ENCODE data around the gene C12orf60. TPM values are rescaled to one million over a fixed set of nuclear protein-coding genes. Genes with fewer than 3 reads are reported as not detected.

The C12orf60 gene
- polyA plus RNA-seq, 1 experiment, result 0.71 TPM

DNA sequence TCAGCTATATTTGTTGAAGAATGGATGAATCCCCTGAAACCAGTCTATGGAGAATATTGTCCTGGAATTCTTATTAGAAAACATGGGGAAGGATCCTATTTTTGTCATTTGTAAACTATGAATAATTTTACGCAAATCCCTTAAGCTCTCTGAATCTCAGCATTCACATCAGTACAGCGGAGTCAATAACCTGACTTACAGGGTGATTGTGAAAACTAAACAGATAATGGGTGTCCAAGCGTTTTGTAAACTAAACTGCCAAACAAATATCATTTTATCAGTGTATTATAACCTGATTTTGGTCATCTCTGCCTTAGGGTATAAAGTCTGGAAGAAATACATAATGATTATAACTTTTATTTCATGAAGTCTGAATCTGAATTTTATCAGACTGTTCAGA, 29.9 kb downstream of the C12orf60 start:
- Histone ChIP-seq H3K36me3 (ENCODE audit: control insufficient read depth, insufficient read depth, low read length) (no peaks in the 10 kb centered on the region), H3K27me3 (ENCODE audit: control insufficient read depth, insufficient read depth, low read length) (no peaks in the 10 kb centered on the region), H3K4me3 (ENCODE audit: low read depth, low read length) (no peak overlapping the region)
- TF ChIP-seq, protein P1, sequence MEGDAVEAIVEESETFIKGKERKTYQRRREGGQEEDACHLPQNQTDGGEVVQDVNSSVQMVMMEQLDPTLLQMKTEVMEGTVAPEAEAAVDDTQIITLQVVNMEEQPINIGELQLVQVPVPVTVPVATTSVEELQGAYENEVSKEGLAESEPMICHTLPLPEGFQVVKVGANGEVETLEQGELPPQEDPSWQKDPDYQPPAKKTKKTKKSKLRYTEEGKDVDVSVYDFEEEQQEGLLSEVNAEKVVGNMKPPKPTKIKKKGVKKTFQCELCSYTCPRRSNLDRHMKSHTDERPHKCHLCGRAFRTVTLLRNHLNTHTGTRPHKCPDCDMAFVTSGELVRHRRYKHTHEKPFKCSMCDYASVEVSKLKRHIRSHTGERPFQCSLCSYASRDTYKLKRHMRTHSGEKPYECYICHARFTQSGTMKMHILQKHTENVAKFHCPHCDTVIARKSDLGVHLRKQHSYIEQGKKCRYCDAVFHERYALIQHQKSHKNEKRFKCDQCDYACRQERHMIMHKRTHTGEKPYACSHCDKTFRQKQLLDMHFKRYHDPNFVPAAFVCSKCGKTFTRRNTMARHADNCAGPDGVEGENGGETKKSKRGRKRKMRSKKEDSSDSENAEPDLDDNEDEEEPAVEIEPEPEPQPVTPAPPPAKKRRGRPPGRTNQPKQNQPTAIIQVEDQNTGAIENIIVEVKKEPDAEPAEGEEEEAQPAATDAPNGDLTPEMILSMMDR (IDR thresholded peaks at IDR 0.05; ENCODE audit: insufficient read depth, low read depth, low read length), result no peak
- DNase-seq (ENCODE audit: low read depth), result no peak
- CTCF ChIA-PET, result interaction anchor here (1.2 to 2.3 kb wide), 2 partner anchors 22 to 63 kb away, joined by 4 to 7 read pairs; no protein-coding TSS in a partner anchor
- POLR2A ChIA-PET, result no interaction called here

DNA sequence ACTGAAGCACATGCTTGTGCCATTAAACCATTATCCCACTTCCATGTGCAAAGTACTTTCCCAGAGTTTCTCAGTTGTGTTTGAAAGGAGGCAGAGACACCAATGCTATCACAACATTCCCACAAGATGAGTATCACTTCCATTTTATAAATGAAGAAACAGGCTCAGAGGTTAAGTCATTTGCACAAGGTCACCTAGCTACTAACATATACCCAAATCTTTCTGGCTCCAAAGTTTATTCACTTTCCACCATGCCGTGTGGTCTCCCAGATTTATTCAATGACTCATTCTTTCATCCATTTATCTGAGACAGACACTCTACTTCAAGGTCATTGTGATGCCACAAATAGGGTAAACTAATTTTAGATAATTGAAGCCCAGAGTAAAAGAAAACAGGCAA, 30.5 kb downstream of the C12orf60 start:
- Histone ChIP-seq H3K36me3 (ENCODE audit: control insufficient read depth, insufficient read depth, low read length) (no peaks in the 10 kb centered on the region), H3K4me3 (ENCODE audit: low read depth, low read length) (no peak overlapping the region), H3K27me3 (ENCODE audit: control insufficient read depth, insufficient read depth, low read length) (no peaks in the 10 kb centered on the region)
- CTCF ChIA-PET, result interaction anchor here (1.1 to 1.3 kb wide), 2 partner anchors 23 to 32 kb away, joined by 3 read pairs; no protein-coding TSS in a partner anchor
- no peak for DNase-seq (ENCODE audit: low read depth)
- TF ChIP-seq, protein P1 (IDR thresholded peaks at IDR 0.05; ENCODE audit: insufficient read depth, low read depth, low read length), result no peak
- POLR2A ChIA-PET, result no interaction called here

DNA sequence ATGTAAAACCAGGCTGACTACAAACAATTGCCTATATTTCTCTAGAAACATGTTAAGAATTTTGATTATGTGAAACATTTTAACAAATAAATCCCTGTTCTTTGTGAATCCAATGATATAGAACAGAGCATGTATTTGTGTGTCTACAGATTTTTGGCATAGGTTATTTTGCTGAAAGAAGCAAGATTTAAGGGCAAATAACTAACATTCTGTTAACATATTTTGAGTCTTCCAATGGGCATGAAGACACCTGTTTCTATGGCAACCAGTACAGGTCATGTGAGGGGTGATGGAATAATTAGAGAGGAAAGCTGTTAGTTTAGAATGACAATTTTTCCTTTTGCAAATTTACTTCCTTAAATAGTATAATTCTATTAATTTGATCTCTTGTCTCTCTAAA, 31.0 kb downstream of the C12orf60 start:
- TF ChIP-seq, protein P1 (IDR thresholded peaks at IDR 0.05; ENCODE audit: insufficient read depth, low read depth, low read length), result no peak
- no peak overlapping the region for H3K4me3 ChIP-seq (ENCODE audit: low read depth, low read length)
- no peaks in the 10 kb centered on the region for H3K36me3 ChIP-seq (ENCODE audit: control insufficient read depth, insufficient read depth, low read length)
- ChIA-PET POLR2A (no interaction called here), CTCF (interaction anchor here (1.1 to 1.3 kb wide), 2 partner anchors 23 to 32 kb away, joined by 3 read pairs; no protein-coding TSS in a partner anchor)
- no peak for DNase-seq (ENCODE audit: low read depth)
- no peaks in the 10 kb centered on the region for H3K27me3 ChIP-seq (ENCODE audit: control insufficient read depth, insufficient read depth, low read length)

DNA sequence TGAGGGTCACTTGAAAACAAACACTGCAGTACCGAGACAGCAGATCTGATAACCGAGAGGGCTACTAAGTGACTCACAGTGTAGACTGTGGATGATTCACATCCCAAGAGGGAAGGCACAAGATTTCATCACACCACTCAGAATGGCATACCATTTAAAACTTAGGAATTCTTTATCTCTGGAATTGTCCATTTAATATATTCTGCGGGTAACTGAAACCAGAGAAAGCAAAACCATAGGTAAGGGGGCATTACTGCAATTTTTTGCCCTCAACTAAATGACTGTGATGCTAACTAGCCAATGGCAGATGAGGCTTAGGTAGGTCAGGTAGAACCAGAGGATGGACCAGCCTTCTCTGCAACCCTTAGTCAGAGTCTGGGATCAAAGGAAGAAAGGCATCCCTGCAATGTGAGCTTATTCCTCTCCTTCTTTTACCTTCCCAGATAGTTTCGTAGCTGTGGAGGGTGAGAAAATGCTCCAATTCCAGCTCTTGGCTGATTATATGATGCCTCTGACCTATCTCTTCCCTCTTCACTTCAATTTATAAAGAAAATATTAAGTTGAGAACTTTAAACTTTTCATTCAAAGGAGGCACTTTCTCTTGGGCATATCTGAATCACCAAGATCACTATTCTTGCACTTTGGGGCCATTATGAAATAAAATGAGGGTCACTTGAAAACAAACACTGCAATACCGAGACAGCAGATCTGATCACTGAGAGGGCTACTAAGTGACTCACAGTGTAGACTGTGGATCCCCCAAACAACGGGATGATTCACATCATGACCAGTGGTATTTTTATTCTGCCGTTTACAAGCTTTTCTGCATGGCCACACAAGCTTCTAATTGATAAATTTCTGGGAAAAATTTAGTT, 33.1 kb downstream of the C12orf60 start:
- TF ChIP-seq, protein P1 (IDR thresholded peaks at IDR 0.05; ENCODE audit: insufficient read depth, low read depth, low read length), result no peak
- ChIA-PET CTCF (interaction anchor here (0.5 to 1.6 kb wide), 4 partner anchors 12 to 385 kb away, joined by 3 to 6 read pairs (median 3); partner anchors contain the start of gene RERG), POLR2A (no interaction called here)
- no peaks in the 10 kb centered on the region for H3K36me3 ChIP-seq (ENCODE audit: control insufficient read depth, insufficient read depth, low read length)
- H3K4me3 ChIP-seq (ENCODE audit: low read depth, low read length), result no peak overlapping the region
- no peaks in the 10 kb centered on the region for H3K27me3 ChIP-seq (ENCODE audit: control insufficient read depth, insufficient read depth, low read length)
- no peak for DNase-seq (ENCODE audit: low read depth)

DNA sequence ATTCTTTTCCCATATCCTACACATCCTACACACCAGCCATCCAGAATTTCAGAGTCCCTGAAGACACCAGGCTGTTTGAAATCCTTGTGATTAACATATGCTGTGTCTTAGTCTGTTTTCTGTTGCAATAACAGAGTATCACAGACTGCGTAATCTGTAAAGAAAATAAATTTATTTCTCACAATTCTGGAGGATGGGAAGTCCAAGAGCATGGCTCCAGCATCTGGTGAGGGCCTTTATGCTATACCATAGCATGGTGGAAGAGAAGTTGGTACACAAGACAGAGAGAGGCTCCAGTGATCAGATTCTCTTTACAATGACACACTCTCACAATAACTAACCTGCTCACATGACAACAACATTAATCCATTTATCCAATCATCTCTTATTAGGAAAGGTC, 35.8 kb downstream of the C12orf60 start:
- CTCF ChIA-PET, result no interaction called here
- TF ChIP-seq, protein P1 (IDR thresholded peaks at IDR 0.05; ENCODE audit: insufficient read depth, low read depth, low read length), result no peak
- Histone ChIP-seq H3K4me3 (ENCODE audit: low read depth, low read length) (no peak overlapping the region), H3K27me3 (ENCODE audit: control insufficient read depth, insufficient read depth, low read length) (no peaks in the 10 kb centered on the region), H3K36me3 (ENCODE audit: control insufficient read depth, insufficient read depth, low read length) (no peaks in the 10 kb centered on the region)
- POLR2A ChIA-PET, result no interaction called here
- DNase-seq (ENCODE audit: low read depth), result no peak
